ENCODE measurements around the gene TCAF2.
"Not testable (repeated sequence)": the region's sequence is repeated elsewhere in the genome, so short reads cannot be mapped to it uniquely, and the experiment has no call there.

DNA sequence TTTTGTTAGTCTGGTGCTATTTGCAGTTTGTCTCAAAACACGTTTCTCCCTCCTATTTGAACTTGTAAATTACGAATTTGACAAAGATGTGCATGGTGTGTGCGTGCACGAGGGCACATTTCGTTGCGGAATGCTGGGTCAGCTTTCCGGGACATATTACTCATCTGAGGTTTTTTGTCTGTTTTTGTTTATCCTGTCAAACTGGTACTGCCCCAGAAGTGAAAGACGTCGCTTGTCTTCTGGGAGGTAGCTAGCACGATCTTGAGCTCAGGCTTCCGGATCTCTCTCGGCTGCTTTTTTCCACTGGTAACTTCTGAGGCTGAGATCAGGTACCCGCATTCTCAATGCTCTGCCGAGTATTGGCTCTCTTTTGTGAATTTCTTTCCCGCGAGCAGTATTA, 401 bp downstream of the TCAF2 start:
- TF ChIP-seq, protein P1, sequence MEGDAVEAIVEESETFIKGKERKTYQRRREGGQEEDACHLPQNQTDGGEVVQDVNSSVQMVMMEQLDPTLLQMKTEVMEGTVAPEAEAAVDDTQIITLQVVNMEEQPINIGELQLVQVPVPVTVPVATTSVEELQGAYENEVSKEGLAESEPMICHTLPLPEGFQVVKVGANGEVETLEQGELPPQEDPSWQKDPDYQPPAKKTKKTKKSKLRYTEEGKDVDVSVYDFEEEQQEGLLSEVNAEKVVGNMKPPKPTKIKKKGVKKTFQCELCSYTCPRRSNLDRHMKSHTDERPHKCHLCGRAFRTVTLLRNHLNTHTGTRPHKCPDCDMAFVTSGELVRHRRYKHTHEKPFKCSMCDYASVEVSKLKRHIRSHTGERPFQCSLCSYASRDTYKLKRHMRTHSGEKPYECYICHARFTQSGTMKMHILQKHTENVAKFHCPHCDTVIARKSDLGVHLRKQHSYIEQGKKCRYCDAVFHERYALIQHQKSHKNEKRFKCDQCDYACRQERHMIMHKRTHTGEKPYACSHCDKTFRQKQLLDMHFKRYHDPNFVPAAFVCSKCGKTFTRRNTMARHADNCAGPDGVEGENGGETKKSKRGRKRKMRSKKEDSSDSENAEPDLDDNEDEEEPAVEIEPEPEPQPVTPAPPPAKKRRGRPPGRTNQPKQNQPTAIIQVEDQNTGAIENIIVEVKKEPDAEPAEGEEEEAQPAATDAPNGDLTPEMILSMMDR (IDR thresholded peaks at IDR 0.05), result not testable (repeated sequence)
- TF ChIP-seq POLR2AphosphoS5, EP300 (IDR thresholded peaks at IDR 0.05): not testable (repeated sequence)

Measured in suprapubic skin (tissue), 4 donors.